Choroid plexus epithelial cell (primary cell): ENCODE data around the gene MED13.
"Not testable (repeated sequence)": the region's sequence is repeated elsewhere in the genome, so short reads cannot be mapped to it uniquely, and the experiment has no call there.

ENCODE experiments used
- DNase-seq: peaks from one replicate; pipeline ENCODE4 v3.0.0-alpha.2; 2010; ENCODE audit warnings: low read depth
- H3K4me3 ChIP-seq: 2 replicates; pipeline ENCODE4 v1.5.1; 2011; ENCODE audit warnings: low read depth, mild to moderate bottlenecking, control low read depth, low read length, moderate library complexity
- TF ChIP-seq, protein P1 (sequence below): conservative IDR thresholded peaks from 2 replicates; pipeline ENCODE4 v1.5.1; 2011; ENCODE audit warnings: low read depth, mild to moderate bottlenecking, control low read depth, inconsistent platforms, low read length, moderate library complexity

MED13 gene

DNA sequence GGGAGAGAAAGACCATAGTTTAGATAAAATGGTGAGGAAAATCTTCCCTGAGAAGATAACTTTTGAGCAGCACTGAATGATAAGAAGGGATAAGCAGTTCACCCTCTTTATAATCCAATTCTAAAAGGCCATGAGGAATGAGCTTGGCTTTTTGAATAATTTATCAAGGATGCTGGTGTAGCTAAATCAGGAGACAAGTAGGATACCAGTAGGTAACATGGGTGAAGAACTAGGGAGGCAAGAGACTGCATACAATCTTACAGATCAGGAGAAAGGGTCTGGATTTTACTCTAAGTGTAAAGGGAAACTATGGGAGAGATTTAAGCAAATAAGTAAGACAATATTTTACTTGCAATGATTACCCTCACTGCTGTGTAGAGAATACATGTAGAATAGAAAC lies 60.7 kb downstream of the MED13 start:
- TF ChIP-seq, protein P1, sequence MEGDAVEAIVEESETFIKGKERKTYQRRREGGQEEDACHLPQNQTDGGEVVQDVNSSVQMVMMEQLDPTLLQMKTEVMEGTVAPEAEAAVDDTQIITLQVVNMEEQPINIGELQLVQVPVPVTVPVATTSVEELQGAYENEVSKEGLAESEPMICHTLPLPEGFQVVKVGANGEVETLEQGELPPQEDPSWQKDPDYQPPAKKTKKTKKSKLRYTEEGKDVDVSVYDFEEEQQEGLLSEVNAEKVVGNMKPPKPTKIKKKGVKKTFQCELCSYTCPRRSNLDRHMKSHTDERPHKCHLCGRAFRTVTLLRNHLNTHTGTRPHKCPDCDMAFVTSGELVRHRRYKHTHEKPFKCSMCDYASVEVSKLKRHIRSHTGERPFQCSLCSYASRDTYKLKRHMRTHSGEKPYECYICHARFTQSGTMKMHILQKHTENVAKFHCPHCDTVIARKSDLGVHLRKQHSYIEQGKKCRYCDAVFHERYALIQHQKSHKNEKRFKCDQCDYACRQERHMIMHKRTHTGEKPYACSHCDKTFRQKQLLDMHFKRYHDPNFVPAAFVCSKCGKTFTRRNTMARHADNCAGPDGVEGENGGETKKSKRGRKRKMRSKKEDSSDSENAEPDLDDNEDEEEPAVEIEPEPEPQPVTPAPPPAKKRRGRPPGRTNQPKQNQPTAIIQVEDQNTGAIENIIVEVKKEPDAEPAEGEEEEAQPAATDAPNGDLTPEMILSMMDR, result no peak
- no peak for DNase-seq
- no peak overlapping the region for H3K4me3 ChIP-seq

DNA sequence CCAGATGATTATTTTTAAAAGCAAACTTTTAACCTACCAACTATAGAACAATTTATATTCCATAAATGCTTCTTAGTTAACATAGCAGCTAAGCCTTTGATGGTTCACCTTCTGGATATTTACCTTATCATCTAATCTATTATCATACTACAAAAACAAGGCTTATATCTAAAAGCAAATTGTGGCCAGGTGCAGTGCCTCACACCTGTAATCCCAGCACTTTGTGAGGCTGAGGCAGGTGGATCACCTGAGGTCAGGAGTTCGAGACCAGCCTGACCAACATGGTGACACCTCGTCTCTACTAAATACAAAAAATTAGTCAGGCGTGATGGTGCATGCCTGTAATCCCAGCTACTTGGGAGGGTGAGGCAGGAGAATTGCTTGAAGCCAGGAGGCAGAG lies 61.9 kb downstream of the MED13 start:
- not testable (repeated sequence) for DNase-seq, H3K4me3 ChIP-seq

GRCh38 chr17:62001105-62001504 lies 64.0 kb downstream of the MED13 start:
- H3K4me3 ChIP-seq, result no peak overlapping the region
- DNase-seq, result no peak
- TF ChIP-seq, protein P1, result no peak

DNA sequence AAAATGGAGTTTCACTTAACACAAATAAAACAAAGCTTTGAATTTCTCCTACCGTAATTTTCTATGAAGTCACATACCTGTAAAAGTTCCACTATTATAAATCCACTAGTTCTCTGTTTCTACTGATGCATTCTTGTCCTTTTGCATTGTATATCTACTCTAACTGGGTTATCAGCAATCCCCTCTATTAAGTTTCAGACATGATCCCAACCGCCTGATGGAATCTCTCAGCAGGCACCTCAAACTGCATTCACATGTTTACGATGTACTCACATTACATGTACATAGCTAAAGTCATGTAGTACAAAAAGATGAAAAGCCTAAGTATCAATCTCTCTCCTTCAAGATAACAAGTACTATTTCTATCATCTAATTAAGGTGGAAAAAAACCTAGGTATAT lies 64.9 kb downstream of the MED13 start:
- H3K4me3 ChIP-seq, result no peak overlapping the region
- DNase-seq, result peak; percentile 4
- TF ChIP-seq, protein P1, result no peak

GRCh38 chr17:61998534-61998933 lies 66.5 kb downstream of the MED13 start:
- H3K4me3 ChIP-seq, DNase-seq: not testable (repeated sequence)

DNA sequence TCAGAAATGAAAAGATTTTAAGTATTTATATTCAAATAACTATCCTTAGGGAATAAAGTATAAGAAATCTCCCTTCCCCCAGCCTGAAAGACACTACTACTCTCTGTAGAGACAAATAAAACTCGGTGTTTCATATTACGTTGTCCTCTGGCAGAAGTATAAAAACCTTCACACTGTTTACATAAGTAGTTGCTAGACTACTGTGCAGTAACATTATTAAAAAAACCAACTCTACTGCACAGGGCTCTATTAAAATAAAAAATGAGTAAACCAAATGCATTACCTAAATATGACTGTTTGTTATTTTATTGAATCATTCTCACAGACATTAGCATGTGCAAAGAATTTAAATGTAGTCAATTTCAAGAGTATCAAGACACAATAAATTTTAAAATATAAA lies 67.4 kb downstream of the MED13 start:
- H3K4me3 ChIP-seq, result no peak overlapping the region
- DNase-seq, result peak; percentile 67
- TF ChIP-seq, protein P1, result no peak

GRCh38 chr17:61996916-61997605 lies 68.0 kb downstream of the MED13 start:
- peak; percentile 11 for DNase-seq
- TF ChIP-seq, protein P1, result no peak
- no peak overlapping the region for H3K4me3 ChIP-seq

DNA sequence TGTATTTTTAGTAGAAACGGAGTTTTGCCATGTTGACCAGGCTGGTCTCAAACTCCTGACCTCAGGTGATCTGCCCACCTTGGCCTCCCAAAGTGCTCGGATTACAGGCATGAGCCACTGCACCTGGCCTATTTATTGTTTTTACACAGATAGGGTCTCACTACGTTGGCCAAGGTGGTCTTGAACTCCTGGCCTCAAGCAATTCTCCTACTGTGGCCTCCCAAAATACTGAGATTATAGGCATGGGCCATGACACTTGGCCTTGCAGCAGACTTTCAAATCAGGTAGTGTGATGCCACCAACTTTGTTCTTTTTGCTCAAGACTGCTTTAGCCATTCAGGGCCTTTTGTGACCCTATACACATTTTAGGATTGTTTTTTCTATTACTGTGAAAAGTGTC lies 75.6 kb downstream of the MED13 start:
- TF ChIP-seq, protein P1, result no peak
- DNase-seq, result no peak
- no peak overlapping the region for H3K4me3 ChIP-seq
